Dendritic cell treated with granulocyte-macrophage colony-stimulating factor and Interleukin-4, amounts not matched to agents 40 ng/mL and 50 ng/mL, for 4 days (primary cell): ENCODE data around the gene CRTC3.
"Not testable (repeated sequence)": the region's sequence is repeated elsewhere in the genome, so short reads cannot be mapped to it uniquely, and the experiment has no call there.

Experiments
- H3K27ac Mint-ChIP-seq: one replicate; pipeline ENCODE4 v1.8.0; 2022; ENCODE audit warnings: mild to moderate bottlenecking, mixed read lengths
- H3K27me3 Mint-ChIP-seq: one replicate; pipeline ENCODE4 v1.8.0; 2022; ENCODE audit warnings: mild to moderate bottlenecking, mixed read lengths
- H3K36me3 Mint-ChIP-seq: one replicate; pipeline ENCODE4 v1.8.0; 2022; ENCODE audit warnings: low read depth, mixed read lengths
- H3K4me1 Mint-ChIP-seq: one replicate; pipeline ENCODE4 v1.8.0; 2022; ENCODE audit warnings: low read depth, mixed read lengths
- H3K4me3 Mint-ChIP-seq: one replicate; pipeline ENCODE4 v1.8.0; 2022; ENCODE audit warnings: mild to moderate bottlenecking, moderate library complexity, mixed read lengths
- H3K9me3 Mint-ChIP-seq: one replicate; pipeline ENCODE4 v1.8.0; 2022; ENCODE audit warnings: mixed read lengths
- intact Hi-C: fragments of 100-400 bp; cut with micrococcal nuclease; formaldehyde crosslinking; loops from one replicate; pipeline ENCODE4 v1.15.0; 2022

The CRTC3 gene

GRCh38 chr15:90683371-90683770, 153.6 kb downstream of the CRTC3 start:
- peak overlapping the region; percentile 81 for H3K27ac Mint-ChIP-seq
- H3K4me1 Mint-ChIP-seq: peaks cover 49% of the 10 kb centered on the region
- intact Hi-C loops: no loop called here
- H3K27me3 Mint-ChIP-seq: no peaks in the 10 kb centered on the region
- H3K36me3 Mint-ChIP-seq: no peaks in the 10 kb centered on the region
- H3K4me3 Mint-ChIP-seq: no peak overlapping the region
- no peaks in the 10 kb centered on the region for H3K9me3 Mint-ChIP-seq

GRCh38 chr15:90683876-90684275, 154.2 kb downstream of the CRTC3 start:
- H3K36me3 Mint-ChIP-seq: no peaks in the 10 kb centered on the region
- no peak overlapping the region for H3K4me3 Mint-ChIP-seq
- no peaks in the 10 kb centered on the region for H3K9me3 Mint-ChIP-seq
- intact Hi-C loops: no loop called here
- H3K27ac Mint-ChIP-seq: peak overlapping the region; percentile 81
- no peaks in the 10 kb centered on the region for H3K27me3 Mint-ChIP-seq
- H3K4me1 Mint-ChIP-seq: peaks cover 51% of the 10 kb centered on the region

GRCh38 chr15:90684281-90684680, 154.6 kb downstream of the CRTC3 start:
- H3K4me1 Mint-ChIP-seq: peaks cover 51% of the 10 kb centered on the region
- H3K9me3 Mint-ChIP-seq: no peaks in the 10 kb centered on the region
- peak overlapping the region; percentile 81 for H3K27ac Mint-ChIP-seq
- no peaks in the 10 kb centered on the region for H3K36me3 Mint-ChIP-seq
- intact Hi-C loops: no loop called here
- H3K4me3 Mint-ChIP-seq: no peak overlapping the region
- no peaks in the 10 kb centered on the region for H3K27me3 Mint-ChIP-seq

DNA sequence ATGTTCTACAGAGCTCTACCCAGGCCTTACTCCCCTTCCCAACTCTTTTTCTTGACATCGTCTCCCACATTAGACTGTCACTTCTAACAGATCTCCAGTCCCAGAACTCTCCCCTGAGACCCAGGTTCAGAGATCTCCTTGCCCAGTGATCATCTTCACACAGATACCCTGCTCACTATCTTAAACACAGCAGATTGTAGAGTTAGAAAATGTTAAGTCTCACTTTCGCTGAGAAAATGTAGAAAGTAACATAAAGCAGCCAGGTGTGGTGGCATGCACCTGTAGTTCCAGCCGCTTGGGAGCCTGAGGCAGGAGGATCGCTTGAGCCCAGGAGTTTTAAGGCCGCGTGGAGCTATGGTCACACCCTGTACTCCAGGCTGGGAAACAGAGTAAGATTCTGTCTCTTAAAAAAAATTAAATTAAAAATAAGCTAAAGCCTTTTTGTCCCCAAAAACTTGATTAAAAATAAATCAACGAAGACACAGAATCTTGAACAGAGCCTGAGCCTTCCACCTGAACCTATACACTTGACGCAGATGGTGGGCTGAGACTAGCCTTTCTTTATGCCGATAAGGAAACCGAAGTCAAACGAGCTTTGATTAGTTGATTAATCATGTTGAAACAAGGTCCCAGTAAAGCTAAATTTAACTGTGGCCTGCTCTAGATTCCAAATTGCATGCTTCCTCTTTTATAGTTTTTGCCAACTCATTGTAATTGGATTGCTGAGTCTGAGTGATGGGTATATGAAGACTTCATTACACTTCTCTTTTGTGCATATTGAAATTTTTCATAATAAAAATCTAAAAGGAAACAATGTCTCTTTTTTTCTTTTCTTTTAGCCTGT, 156.1 kb downstream of the CRTC3 start:
- H3K4me1 Mint-ChIP-seq: peaks cover 53% of the 10 kb centered on the region
- intact Hi-C loops: no loop called here
- peak overlapping the region; percentile 2 for H3K4me3 Mint-ChIP-seq
- peak overlapping the region; percentile 81 for H3K27ac Mint-ChIP-seq
- no peaks in the 10 kb centered on the region for H3K36me3 Mint-ChIP-seq
- H3K27me3 Mint-ChIP-seq: no peaks in the 10 kb centered on the region
- H3K9me3 Mint-ChIP-seq: no peaks in the 10 kb centered on the region

DNA sequence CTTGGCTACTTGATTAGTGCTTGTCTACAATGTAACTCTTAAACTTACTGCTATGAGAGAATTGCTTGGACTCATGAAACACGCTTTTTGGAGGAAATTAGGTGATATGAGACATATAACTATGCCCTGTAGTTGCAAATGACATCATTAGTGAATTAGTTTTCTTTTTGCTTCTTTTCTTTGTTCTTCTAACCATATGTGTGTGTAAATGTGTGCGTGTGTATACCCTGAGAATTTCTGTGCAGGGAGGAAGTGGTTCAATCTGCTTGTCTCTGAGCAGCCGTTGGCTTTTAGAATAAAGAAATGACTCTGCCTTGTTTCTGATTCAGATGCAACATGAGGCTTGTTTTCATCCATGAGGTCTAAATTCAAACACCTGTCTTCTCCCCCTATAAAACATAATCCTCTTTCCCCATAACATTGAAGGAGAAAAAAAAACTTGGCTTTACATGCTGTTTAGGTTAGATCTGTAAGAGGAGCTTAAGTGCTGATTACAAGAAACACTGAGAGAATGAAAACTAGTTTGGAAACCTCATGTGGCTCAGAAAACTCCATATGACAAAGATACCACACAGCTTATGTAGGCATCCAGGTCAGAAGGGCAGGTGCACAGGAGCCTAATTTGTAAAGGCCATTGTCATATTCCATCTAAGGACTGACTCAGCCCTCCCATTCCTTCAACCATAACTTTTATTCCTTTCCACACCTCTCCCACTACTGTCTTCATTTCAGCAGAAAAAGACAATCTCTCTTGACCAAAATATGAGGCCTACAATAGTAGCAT, 156.9 kb downstream of the CRTC3 start:
- Mint-ChIP-seq H3K9me3 (no peaks in the 10 kb centered on the region), H3K36me3 (no peaks in the 10 kb centered on the region), H3K4me1 (peaks cover 54% of the 10 kb centered on the region), H3K4me3 (no peak overlapping the region), H3K27ac (peak overlapping the region; percentile 81), H3K27me3 (no peaks in the 10 kb centered on the region)
- intact Hi-C loops: no loop called here

DNA sequence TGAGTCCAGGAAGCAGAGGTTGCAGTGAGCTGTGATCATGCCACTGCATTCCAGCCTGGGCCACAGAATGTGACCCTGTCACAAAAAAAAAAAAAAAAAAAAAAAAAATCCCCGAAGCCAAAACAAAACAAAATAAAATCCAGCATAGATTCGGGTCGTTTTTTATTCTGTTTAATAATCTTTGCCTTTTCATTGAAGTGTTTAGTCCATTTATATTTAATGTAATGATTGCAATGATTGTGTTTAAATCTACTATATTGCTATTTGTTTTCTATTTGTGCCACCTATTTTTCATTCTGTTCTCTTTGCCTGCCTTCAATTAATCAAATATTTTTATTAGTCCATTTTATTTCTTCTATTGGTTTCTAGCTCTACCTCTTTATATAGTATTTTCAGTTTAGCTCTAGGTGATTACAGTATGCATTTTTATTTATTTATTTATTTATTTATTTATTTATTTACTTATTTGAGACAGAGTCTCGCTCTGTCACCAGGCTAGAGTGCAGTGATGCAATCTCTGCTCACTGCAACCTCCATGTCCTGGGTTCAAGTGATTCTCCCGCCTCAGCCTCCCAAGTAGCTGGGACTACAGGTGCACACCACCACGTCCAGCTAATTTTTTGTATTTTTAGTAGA, 159.7 kb downstream of the CRTC3 start:
- H3K9me3 Mint-ChIP-seq, H3K36me3 Mint-ChIP-seq, H3K27me3 Mint-ChIP-seq, H3K27ac Mint-ChIP-seq, intact Hi-C loops, H3K4me3 Mint-ChIP-seq: not testable (repeated sequence)
- peaks cover 43% of the 10 kb centered on the region for H3K4me1 Mint-ChIP-seq

DNA sequence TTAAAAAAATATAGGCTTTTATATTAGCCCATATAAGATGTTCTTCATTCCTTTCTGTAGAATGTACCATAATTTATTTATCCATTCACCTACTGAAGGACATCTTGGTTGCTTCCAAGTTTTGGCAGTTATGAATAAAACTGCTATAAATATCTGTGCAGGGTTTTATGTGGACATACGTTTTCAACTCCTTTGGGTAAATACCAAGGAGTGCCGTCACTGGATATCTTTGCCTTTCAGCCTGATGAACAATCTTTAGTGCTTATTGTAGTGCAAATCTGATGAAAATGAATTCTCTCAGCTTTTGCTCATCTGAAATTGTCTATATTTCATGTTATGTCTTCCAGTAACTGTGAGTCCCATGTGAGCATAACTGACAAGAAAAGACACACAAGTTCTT, 160.9 kb downstream of the CRTC3 start:
- intact Hi-C loops: no loop called here
- H3K4me3 Mint-ChIP-seq: no peak overlapping the region
- peaks cover 32% of the 10 kb centered on the region for H3K4me1 Mint-ChIP-seq
- H3K27me3 Mint-ChIP-seq: no peaks in the 10 kb centered on the region
- H3K36me3 Mint-ChIP-seq: no peaks in the 10 kb centered on the region
- no peaks in the 10 kb centered on the region for H3K9me3 Mint-ChIP-seq
- H3K27ac Mint-ChIP-seq: peak overlapping the region; percentile 74

GRCh38 chr15:90691369-90691768, 161.6 kb downstream of the CRTC3 start:
- Mint-ChIP-seq H3K27ac (peak overlapping the region; percentile 74), H3K27me3 (no peaks in the 10 kb centered on the region), H3K4me3 (no peak overlapping the region), H3K9me3 (no peaks in the 10 kb centered on the region), H3K4me1 (peaks cover 28% of the 10 kb centered on the region), H3K36me3 (no peaks in the 10 kb centered on the region)
- intact Hi-C loops: no loop called here

GRCh38 chr15:90691982-90692773, 162.5 kb downstream of the CRTC3 start:
- peak overlapping the region; percentile 74 for H3K27ac Mint-ChIP-seq

More at GRCh38 chr15:90691982-90692773, 162.5 kb downstream of the CRTC3 start:
- Mint-ChIP-seq H3K4me3 (no peak overlapping the region), H3K36me3 (no peaks in the 10 kb centered on the region), H3K27me3 (no peaks in the 10 kb centered on the region), H3K4me1 (peaks cover 20% of the 10 kb centered on the region), H3K9me3 (no peaks in the 10 kb centered on the region)
- intact Hi-C loops: no loop called here
